ENCODE measurements around the gene DLG2. TPM values are rescaled to one million over a fixed set of nuclear protein-coding genes. Genes with fewer than 3 reads are reported as not detected.
"Not testable (repeated sequence)": the region's sequence is repeated elsewhere in the genome, so short reads cannot be mapped to it uniquely, and the experiment has no call there.

The DLG2 gene
- total and polyA plus RNA-seq, 2 donors (not counting 3 experiments of a cell fraction or from before 2014, with no cell fraction given), result 0.15 to 1.1 TPM

DNA sequence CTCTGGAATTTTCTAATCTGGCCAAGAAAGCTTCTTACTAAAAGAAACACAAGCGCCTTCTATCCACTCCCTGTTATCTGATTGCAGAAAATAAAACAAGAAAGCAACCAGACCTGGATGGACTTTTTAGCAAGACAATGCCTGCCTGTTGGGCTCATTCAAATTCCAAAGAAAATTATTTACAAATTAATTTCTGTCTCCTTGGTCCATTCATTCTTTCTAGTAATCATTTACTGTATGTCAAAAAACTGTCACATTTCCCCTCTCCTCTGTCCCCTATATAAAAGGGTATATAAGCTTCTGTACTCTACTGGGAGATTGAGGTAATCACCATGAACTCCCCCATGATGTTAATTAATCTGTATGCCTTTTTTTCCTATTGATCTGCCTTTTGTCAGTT, 279.9 kb downstream of the DLG2 start:
- no peak overlapping the region for H3K9ac ChIP-seq (replicated peaks; ENCODE audit: extremely low read depth, insufficient read depth, low read length)
- H3K36me3 ChIP-seq (ENCODE audit: control insufficient read depth in 2 of 2, extremely low read depth in 1 of 2, insufficient read depth in 2 of 2, low read length in 2 of 2), result no peaks in the 10 kb centered on the region
- TF ChIP-seq MAX (IDR thresholded peaks at IDR 0.05; ENCODE audit: insufficient read depth, insufficient read length) (no peak), EZH2 (IDR thresholded peaks at IDR 0.05; ENCODE audit: borderline replicate concordance, low read depth, low read length, severe bottlenecking) (no peak), FOS (IDR thresholded peaks at IDR 0.05; ENCODE audit: borderline replicate concordance, insufficient read depth, low read length) (no peak)
- H3K4me1 ChIP-seq (ENCODE audit: control insufficient read depth, extremely low read depth, insufficient read depth, low read length), result no peaks in the 10 kb centered on the region
- no peaks in the 10 kb centered on the region for H3K27me3 ChIP-seq (ENCODE audit: control insufficient read depth in 2 of 2, insufficient read depth in 2 of 2, low read length in 2 of 2)
- ChIA-PET POLR2A (no interaction called here), CTCF (no interaction called here)
- no peaks in the 10 kb centered on the region for H3K79me2 ChIP-seq (ENCODE audit: control insufficient read depth, insufficient read depth, low read length)
- BruUV-seq (replicated peaks), result no TSS peak
- intact Hi-C loops (cut with micrococcal nuclease), result no loop called here
- H3K27ac ChIP-seq (ENCODE audit: insufficient read depth, low read depth, low read length), result no peak overlapping the region
- DNase-seq (ENCODE audit: low read depth, low spot score), result no peak
- no peak overlapping the region for H3K4me3 ChIP-seq (replicated peaks in 1 of 3; ENCODE audit: insufficient read depth in 1 of 3, low read depth in 1 of 3, low read length in 3 of 3)
- no peak for FAIRE-seq
- H3K9me1 ChIP-seq (replicated peaks; ENCODE audit: control insufficient read depth, extremely low read depth, insufficient read depth, low read length), result no peaks in the 10 kb centered on the region
- no peaks in the 10 kb centered on the region for H4K20me1 ChIP-seq (replicated peaks; ENCODE audit: control insufficient read depth, extremely low read depth, insufficient read depth, low read length)
- no peak overlapping the region for H2AFZ ChIP-seq (ENCODE audit: low read depth, low read length)
- peaks cover 4% of the 10 kb centered on the region for H3K9me3 ChIP-seq (replicated peaks; ENCODE audit: control insufficient read depth, insufficient read depth, low read length)
- dilution Hi-C loops (cut with MboI; ENCODE audit: extremely low pct_ligation_motif_present, low sequenced_read_pairs), result no loop called here
- H3K4me2 ChIP-seq (ENCODE audit: insufficient read depth, low read length), result no peak overlapping the region

DNA sequence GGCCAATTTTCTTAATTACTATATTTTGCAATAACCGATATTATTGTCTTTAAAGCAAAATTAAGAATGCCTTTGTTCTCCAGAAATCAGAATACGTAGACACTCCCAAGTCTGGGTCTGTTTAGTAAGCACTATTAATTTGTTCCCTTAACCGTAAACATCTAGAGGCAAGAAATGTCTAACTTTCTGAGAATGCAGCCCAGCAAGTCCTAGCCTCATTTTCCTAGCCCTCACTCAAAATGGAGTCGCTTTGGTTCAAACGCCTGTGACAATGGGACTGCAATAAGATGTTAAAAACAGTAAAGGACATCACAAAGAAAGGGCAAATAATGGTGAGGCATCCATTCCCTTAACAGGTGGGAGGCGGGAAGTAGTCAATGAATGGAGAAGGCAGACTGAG, 280.7 kb downstream of the DLG2 start:
- no TSS peak for BruUV-seq (replicated peaks)
- H4K20me1 ChIP-seq (replicated peaks; ENCODE audit: control insufficient read depth, extremely low read depth, insufficient read depth, low read length), result no peaks in the 10 kb centered on the region
- TF ChIP-seq MYC (IDR thresholded peaks at IDR 0.05; ENCODE audit: low read depth, low read length), result no peak
- TF ChIP-seq FOS (IDR thresholded peaks at IDR 0.05; ENCODE audit: borderline replicate concordance, insufficient read depth, low read length), result no peak
- TF ChIP-seq JUN (IDR thresholded peaks at IDR 0.05; ENCODE audit: borderline replicate concordance, insufficient read depth, insufficient read length, low read depth), result no peak
- no peak for TF ChIP-seq EZH2 (IDR thresholded peaks at IDR 0.05; ENCODE audit: borderline replicate concordance, low read depth, low read length, severe bottlenecking)
- TF ChIP-seq POLR2A (IDR thresholded peaks at IDR 0.05; ENCODE audit: low read depth, low read length), result no peak
- no peak for TF ChIP-seq MAX (IDR thresholded peaks at IDR 0.05; ENCODE audit: insufficient read depth, insufficient read length)
- TF ChIP-seq, protein P1, sequence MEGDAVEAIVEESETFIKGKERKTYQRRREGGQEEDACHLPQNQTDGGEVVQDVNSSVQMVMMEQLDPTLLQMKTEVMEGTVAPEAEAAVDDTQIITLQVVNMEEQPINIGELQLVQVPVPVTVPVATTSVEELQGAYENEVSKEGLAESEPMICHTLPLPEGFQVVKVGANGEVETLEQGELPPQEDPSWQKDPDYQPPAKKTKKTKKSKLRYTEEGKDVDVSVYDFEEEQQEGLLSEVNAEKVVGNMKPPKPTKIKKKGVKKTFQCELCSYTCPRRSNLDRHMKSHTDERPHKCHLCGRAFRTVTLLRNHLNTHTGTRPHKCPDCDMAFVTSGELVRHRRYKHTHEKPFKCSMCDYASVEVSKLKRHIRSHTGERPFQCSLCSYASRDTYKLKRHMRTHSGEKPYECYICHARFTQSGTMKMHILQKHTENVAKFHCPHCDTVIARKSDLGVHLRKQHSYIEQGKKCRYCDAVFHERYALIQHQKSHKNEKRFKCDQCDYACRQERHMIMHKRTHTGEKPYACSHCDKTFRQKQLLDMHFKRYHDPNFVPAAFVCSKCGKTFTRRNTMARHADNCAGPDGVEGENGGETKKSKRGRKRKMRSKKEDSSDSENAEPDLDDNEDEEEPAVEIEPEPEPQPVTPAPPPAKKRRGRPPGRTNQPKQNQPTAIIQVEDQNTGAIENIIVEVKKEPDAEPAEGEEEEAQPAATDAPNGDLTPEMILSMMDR (IDR thresholded peaks at IDR 0.05; ENCODE audit: extremely low read depth in 1 of 2, insufficient read depth in 1 of 2, low read depth in 1 of 2, low read length in 2 of 2), result no peak
- TF ChIP-seq GATA2 (IDR thresholded peaks at IDR 0.05; ENCODE audit: insufficient read depth, insufficient read length, low read depth, low read length), result no peak
- no peak for TF ChIP-seq POLR2AphosphoS5 (IDR thresholded peaks at IDR 0.05; ENCODE audit: insufficient read depth, low read depth, low read length)
- CTCF ChIA-PET, result no interaction called here
- no peaks in the 10 kb centered on the region for H3K36me3 ChIP-seq (ENCODE audit: control insufficient read depth in 2 of 2, extremely low read depth in 1 of 2, insufficient read depth in 2 of 2, low read length in 2 of 2)
- no peak overlapping the region for H2AFZ ChIP-seq (ENCODE audit: low read depth, low read length)
- H3K9me1 ChIP-seq (replicated peaks; ENCODE audit: control insufficient read depth, extremely low read depth, insufficient read depth, low read length), result no peaks in the 10 kb centered on the region
- FAIRE-seq (no peak), DNase-seq (ENCODE audit: low read depth, low spot score) (no peak)
- POLR2A ChIA-PET, result no interaction called here
- dilution Hi-C loops (cut with MboI; ENCODE audit: extremely low pct_ligation_motif_present, low sequenced_read_pairs), result no loop called here
- no peak overlapping the region for H3K4me2 ChIP-seq (ENCODE audit: insufficient read depth, low read length)
- intact Hi-C loops (cut with micrococcal nuclease), result no loop called here
- H3K9me3 ChIP-seq (replicated peaks; ENCODE audit: control insufficient read depth, insufficient read depth, low read length), result peaks cover 4% of the 10 kb centered on the region
- no peak overlapping the region for H3K4me3 ChIP-seq (replicated peaks in 1 of 3; ENCODE audit: insufficient read depth in 1 of 3, low read depth in 1 of 3, low read length in 3 of 3)
- H3K4me1 ChIP-seq (ENCODE audit: control insufficient read depth, extremely low read depth, insufficient read depth, low read length), result no peaks in the 10 kb centered on the region
- no peaks in the 10 kb centered on the region for H3K79me2 ChIP-seq (ENCODE audit: control insufficient read depth, insufficient read depth, low read length)
- no peak overlapping the region for H3K9ac ChIP-seq (replicated peaks; ENCODE audit: extremely low read depth, insufficient read depth, low read length)
- H3K27me3 ChIP-seq (ENCODE audit: control insufficient read depth in 2 of 2, insufficient read depth in 2 of 2, low read length in 2 of 2), result no peaks in the 10 kb centered on the region
- no peak overlapping the region for H3K27ac ChIP-seq (ENCODE audit: insufficient read depth, low read depth, low read length)

GRCh38 chr11:85340846-85341245, 286.3 kb downstream of the DLG2 start:
- H3K4me2 ChIP-seq (ENCODE audit: insufficient read depth, low read length); intact Hi-C loops (cut with micrococcal nuclease); FAIRE-seq; H4K20me1 ChIP-seq (replicated peaks; ENCODE audit: control insufficient read depth, extremely low read depth, insufficient read depth, low read length); H3K27ac ChIP-seq (ENCODE audit: insufficient read depth, low read depth, low read length); H3K9me1 ChIP-seq (replicated peaks; ENCODE audit: control insufficient read depth, extremely low read depth, insufficient read depth, low read length); POLR2A ChIA-PET; DNase-seq (ENCODE audit: low read depth, low spot score); H3K9me3 ChIP-seq (replicated peaks; ENCODE audit: control insufficient read depth, insufficient read depth, low read length); H3K4me3 ChIP-seq (replicated peaks in 1 of 3; ENCODE audit: insufficient read depth in 1 of 3, low read depth in 1 of 3, low read length in 3 of 3); H3K27me3 ChIP-seq (ENCODE audit: control insufficient read depth in 2 of 2, insufficient read depth in 2 of 2, low read length in 2 of 2); H3K36me3 ChIP-seq (ENCODE audit: control insufficient read depth in 2 of 2, extremely low read depth in 1 of 2, insufficient read depth in 2 of 2, low read length in 2 of 2); dilution Hi-C loops (cut with MboI; ENCODE audit: extremely low pct_ligation_motif_present, low sequenced_read_pairs); BruUV-seq (replicated peaks); CTCF ChIA-PET; H3K79me2 ChIP-seq (ENCODE audit: control insufficient read depth, insufficient read depth, low read length); H2AFZ ChIP-seq (ENCODE audit: low read depth, low read length); H3K4me1 ChIP-seq (ENCODE audit: control insufficient read depth, extremely low read depth, insufficient read depth, low read length); H3K9ac ChIP-seq (replicated peaks; ENCODE audit: extremely low read depth, insufficient read depth, low read length): not testable (repeated sequence)
